GM06990 (cell line): Measurements from ENCODE around the gene NEDD4L.

Experiments
- DNase-seq: peaks from one replicate; pipeline ENCODE4 v3.0.0-alpha.2; 2011; ENCODE audit not compliant: insufficient read length; ENCODE audit errors: extremely low read depth
- H3K27me3 ChIP-seq: replicated peaks from 2 replicates; pipeline ENCODE4 v1.6.0; 2011; ENCODE audit warnings: low read length; ENCODE audit not compliant: control insufficient read depth, insufficient read depth
- H3K36me3 ChIP-seq: 2 replicates; pipeline ENCODE4 v1.5.1; 2011; ENCODE audit warnings: low read length; ENCODE audit not compliant: control insufficient read depth, insufficient read depth
- H3K4me3 ChIP-seq: replicated peaks from 2 replicates; pipeline ENCODE4 v1.5.1; 2011; ENCODE audit warnings: low read depth, mild to moderate bottlenecking, control low read depth, low read length
- TF ChIP-seq, protein P1 (sequence below): IDR thresholded peaks from 2 replicates; pipeline ENCODE4 v1.5.1; 2011; ENCODE audit warnings: low read length, control low read depth, mild to moderate bottlenecking, inconsistent platforms; ENCODE audit not compliant: insufficient read depth, poor library complexity, severe bottlenecking

Gene NEDD4L

DNA sequence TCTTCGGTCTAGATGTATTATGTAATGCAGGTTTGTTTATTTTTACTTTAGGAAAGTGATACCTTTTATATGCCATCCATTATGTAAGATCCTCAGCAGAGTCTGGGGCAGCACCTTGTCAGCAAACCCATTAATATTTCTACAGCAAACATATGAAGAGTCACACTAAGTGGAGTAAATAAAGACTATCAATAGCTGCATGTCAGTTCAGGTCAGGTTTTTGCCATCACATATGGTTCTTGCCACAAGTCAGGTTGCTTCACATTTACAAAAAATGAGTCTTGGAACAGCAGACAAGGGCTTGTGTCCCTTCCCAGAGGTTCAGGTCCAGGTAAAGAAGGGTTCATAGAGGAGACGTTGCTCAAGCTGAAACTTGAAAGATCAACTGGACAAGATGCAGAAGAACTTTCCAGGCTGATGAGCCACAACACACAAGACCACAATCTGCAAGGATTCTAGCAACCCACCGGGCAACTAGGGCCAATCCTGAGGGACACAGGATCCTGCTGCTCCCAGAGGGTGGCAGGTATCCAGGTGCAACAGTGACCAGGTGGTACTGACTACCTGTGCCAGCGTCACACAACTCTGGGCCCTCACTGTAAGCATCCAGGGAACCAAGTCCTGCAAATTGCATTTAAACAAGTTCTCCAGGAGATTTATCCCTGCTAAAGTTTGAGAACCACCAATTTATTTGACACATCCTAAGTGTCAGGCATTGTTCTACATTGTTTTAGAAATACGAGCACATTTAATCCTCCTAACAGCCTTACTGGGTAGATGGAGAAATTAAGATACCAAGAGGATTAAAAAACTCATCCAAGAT, 369.0 kb downstream of the NEDD4L start:
- H3K4me3 ChIP-seq: no peak overlapping the region
- H3K36me3 ChIP-seq: no peaks in the 10 kb centered on the region
- TF ChIP-seq, protein P1, sequence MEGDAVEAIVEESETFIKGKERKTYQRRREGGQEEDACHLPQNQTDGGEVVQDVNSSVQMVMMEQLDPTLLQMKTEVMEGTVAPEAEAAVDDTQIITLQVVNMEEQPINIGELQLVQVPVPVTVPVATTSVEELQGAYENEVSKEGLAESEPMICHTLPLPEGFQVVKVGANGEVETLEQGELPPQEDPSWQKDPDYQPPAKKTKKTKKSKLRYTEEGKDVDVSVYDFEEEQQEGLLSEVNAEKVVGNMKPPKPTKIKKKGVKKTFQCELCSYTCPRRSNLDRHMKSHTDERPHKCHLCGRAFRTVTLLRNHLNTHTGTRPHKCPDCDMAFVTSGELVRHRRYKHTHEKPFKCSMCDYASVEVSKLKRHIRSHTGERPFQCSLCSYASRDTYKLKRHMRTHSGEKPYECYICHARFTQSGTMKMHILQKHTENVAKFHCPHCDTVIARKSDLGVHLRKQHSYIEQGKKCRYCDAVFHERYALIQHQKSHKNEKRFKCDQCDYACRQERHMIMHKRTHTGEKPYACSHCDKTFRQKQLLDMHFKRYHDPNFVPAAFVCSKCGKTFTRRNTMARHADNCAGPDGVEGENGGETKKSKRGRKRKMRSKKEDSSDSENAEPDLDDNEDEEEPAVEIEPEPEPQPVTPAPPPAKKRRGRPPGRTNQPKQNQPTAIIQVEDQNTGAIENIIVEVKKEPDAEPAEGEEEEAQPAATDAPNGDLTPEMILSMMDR: no peak
- peaks cover 2% of the 10 kb centered on the region for H3K27me3 ChIP-seq
- no peak for DNase-seq

DNA sequence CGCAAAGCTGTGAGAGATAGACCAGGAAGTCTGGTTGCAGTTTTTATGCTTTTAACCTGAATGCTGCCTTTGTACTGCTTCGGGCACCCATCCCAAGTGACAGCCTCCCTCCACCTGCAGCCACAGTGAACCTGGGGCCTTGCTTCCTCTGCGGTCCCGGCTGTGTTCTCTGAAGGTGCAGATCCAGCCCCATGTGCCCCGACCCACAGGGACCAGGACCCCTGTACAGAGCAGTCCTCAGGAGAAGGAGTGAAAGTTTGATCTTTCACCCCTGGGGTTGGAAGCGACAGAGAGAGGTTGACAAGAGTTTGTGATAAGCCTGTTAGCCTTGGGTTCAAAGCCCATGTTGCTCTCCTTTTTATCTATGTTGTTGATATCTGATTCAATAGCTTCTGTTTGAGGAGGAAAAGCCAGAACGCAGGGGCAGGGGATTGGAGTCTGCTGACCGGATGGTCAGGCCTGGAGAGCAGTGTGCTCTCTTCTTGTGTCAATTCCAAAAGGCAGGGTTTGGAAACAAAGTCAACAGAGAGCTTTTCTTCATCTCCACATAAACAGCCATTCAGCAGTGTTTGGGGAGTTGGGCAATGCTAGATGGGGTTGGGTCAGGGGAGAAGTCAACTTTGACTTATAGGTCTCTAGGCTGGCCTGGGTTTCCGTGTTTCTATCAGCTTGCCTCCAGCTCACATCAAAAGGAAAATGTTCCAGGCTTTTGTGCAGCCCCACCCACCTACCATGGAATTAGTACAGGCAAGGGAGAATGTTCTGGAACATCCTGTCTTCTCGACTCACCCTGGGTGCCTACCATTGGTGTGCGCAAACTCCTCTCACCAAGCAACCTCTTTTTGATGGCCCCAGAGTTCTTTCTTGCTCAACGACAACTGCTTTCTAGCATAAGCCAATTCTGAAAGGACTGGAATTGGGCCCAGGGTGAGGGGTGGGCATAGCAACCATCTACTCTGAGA, 369.9 kb downstream of the NEDD4L start:
- DNase-seq: no peak
- H3K27me3 ChIP-seq: peaks cover 2% of the 10 kb centered on the region
- TF ChIP-seq, protein P1: no peak
- H3K4me3 ChIP-seq: no peak overlapping the region
- no peaks in the 10 kb centered on the region for H3K36me3 ChIP-seq

DNA sequence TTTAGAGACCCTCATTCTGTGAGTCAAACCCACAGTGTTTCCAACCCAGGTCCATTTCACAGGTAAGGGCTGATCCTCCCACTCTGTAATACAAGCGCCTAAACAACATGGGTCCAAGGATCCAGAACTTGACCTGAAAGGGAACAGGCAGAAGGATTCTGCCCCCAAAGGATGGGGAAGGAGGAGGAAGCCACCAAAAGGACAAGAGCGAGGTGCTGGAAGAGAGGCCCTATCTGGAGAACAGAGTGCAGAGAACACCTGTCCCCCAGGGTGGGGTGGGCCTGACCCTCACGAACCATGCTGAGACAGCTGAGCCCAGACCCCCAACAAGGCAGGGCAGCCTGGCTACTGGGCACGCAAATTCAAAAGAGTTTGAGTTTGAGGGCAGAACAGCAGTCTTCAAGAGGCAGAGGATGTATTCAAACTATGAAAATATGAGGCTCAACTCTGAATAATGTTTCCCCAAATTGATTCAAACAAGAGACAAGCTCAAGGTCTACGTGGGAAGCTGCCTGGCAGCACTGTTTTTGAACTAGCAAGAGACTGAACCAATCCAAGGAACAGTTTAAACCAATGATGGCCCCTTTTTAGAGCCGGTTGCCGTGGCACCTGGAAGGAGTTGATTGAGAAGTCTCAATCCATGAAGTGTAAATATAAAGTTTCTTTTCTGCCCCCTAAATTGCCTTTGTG, 372.1 kb downstream of the NEDD4L start:
- no peak overlapping the region for H3K4me3 ChIP-seq
- no peak for DNase-seq
- no peaks in the 10 kb centered on the region for H3K36me3 ChIP-seq
- H3K27me3 ChIP-seq: peaks cover 2% of the 10 kb centered on the region
- TF ChIP-seq, protein P1: no peak

DNA sequence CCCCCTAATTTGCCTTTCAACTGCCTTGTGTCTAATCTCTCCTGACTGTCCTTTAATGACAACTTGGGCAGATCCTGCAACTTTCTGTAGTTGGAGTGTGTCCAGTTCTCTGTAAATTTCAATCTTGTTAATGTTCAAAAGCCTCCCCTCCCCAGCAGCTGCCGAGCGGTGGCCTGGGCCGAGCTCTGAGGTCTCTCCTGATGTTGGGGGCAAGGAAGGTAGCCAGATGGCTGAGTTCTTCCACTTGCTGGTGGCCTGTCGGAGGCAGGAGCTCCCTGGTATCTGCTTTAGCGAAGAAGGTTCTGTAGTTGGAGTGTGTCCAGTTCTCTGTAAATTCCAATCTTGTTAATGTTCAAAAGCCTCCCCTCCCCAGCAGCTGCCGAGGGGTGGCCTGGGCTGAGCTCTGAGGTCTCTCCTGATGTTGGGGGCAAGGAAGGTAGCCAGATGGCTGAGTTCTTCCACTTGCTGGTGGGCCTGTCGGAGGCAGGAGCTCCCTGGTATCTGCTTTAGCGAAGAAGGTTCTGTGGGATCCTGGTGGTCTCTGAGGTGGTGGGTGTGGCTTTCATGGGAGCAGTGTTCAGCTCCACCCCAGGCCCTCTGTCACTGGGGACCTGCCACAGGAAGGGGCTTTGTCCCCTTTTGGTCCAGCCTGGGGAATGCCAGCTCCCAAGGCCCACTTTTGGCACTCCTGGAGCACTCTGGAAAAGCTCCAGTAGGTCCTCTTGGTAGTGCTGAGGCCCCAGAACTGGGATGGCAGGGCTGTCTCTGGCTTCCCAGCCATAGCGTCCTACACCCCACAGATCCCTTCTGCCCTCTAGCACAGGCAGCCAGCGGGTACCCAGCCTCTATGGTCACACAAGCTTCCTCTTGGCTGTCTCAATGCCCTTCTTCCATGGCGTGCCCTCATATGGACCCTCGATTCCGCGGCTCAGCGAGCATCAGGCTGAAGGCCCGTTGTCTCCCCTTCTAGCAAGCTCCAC, 373.0 kb downstream of the NEDD4L start:
- no peak overlapping the region for H3K4me3 ChIP-seq
- peaks cover 2% of the 10 kb centered on the region for H3K27me3 ChIP-seq
- H3K36me3 ChIP-seq: no peaks in the 10 kb centered on the region
- TF ChIP-seq, protein P1: no peak
- no peak for DNase-seq

DNA sequence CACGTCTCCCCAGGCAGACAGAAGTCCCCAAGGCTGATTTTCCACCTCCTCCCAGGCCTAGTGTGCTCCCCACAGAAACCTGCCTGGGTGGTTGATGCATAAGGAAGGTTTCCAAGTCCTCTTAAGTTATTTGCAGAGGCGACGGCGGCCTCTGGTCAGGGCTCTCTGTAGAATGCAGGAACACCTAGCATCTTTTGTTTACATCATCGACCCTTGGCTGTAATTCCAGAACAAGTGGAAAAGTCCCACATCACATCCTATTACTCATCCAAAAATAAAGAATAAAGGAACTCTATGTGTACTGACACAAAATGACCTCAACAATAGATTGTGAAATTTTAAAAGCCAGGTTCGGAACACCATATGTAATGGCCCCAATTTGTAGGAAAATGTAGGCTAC, 373.7 kb downstream of the NEDD4L start:
- Histone ChIP-seq H3K27me3 (peaks cover 2% of the 10 kb centered on the region), H3K4me3 (no peak overlapping the region), H3K36me3 (no peaks in the 10 kb centered on the region)
- TF ChIP-seq, protein P1: no peak
- no peak for DNase-seq
